Activated gamma-delta T cell treated with anti-CD3 and anti-CD28 coated beads, Interleukin-2, amount 50 U/mL, for 16 hours (primary cell): ENCODE measurements around the gene GAS2L3.

Source experiments
- DNase-seq: peaks from one replicate; pipeline ENCODE4 v3.0.0-alpha.2; 2020; ENCODE audit warnings: low read depth

The GAS2L3 gene

GRCh38 chr12:100661300-100661951 is 87.9 kb downstream of the GAS2L3 start:
- no peak for DNase-seq

- DNase-seq: no peak
Observed at GRCh38 chr12:100666588-100666987, 93.1 kb downstream of the GAS2L3 start.

- no peak for DNase-seq
Observed at GRCh38 chr12:100668945-100669536, 95.6 kb downstream of the GAS2L3 start.

GRCh38 chr12:100669922-100670321 is 96.4 kb downstream of the GAS2L3 start:
- DNase-seq: no peak

GRCh38 chr12:100671396-100672074 is 98.1 kb downstream of the GAS2L3 start:
- DNase-seq: no peak

GRCh38 chr12:100672075-100672592 is 98.7 kb downstream of the GAS2L3 start:
- no peak for DNase-seq

GRCh38 chr12:100674036-100674888 is 100.8 kb downstream of the GAS2L3 start:
- no peak for DNase-seq
